UCSD-AML1 (cell line): ENCODE results near the gene SEC22A.

Experiments
- DNase-seq: peaks from one replicate; lab custom pipeline; 2025; ENCODE audit not compliant: unreplicated experiment; lab: John Stamatoyannopoulos, UW

SEC22A gene

DNA sequence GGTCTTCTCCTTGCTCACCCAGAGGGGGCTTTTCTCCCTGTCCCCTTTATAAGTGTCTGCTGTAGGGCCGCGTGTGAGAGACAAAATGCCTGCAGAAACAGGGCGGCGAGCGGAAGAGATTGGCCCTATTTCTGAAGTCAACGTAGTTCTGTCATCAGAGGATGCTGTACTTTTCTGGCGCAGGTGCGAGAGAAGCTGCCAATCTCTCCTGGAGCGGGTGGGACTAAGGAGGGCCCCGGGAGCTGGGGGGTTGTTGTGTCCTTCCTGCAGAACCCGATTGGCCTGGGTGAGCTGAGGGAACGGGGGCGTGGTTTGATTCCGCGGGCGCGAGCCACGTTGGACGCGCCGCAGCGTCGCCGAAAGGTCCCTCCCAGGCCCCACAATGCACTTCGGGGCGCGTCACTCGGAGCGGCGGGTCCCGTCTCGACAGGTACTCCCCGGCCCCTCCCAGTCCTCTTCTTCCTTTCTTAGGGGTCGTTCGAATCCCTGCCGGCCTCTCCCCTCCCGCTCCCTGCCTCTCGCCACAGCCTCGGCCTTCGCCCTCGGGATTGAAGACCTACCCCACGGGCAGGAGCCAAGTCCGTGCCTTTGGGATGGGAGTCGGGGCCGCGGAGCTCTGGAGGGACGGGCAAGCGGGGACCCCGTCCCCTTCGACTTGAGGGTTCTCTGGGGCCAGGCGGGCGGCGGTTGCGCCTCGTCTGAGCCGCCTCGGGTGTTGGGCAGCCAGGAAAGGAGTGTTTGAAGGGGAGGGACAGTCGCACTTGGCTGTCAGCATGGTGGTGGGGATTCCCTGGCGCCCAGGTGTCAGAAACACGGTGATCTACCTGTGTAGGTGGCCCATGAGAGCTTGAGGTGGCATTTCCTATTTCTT is at the start of gene SEC22A:
Gene SEC22A (plus strand): TSS at position 387 of the 871 bp plus-strand sequence. CDS start 7,275 bp downstream, outside the sequence.
- DNase-seq = peak; percentile 93

- DNase-seq = no peak
Measured at GRCh38 chr3:123152687-123153086, 49.1 kb upstream of the SEC22A start.

DNA sequence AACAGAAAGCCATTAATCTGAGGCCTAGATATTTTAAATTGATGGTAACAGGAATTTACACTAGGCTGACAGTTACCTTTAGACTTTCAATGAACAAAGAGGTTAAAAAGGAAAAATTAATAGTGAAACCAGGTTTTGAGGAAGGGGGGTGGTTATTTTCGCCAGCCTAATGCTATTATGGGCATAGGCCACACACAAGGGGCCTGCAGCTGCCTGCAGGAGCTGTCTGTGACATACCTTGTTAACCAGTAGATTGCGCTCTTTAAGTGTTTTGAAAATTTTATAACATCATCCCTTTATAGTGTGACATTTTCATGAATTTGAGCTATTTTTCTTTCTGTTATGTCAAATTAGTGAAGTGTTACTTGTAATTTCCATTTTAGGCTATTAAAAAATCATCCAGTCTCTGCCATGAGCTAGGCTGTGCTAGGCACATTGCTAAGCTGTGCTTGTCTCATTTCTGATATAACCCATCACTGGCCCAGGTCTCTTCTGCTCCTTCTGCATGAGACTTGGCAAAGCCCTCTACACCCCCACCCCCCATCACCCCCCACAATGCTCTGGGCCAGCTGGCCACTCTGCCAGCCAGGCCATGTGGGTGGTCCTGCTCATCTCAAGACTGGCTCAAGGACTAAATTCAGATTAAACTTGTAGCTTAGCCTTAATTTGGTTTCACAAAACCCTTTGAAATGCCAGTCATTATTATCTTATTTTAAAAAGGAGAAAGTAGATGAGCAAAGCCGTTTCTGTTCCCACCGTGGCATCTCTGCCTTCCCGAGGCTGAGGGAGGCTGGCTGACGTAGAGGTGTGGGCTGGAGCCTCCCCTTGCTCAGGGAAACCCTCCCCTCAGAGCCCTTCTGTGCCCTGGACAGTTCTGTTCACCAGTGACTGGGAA is 48.4 kb upstream of the SEC22A start:
- DNase-seq = no peak

- no peak for DNase-seq
Measured at GRCh38 chr3:123154020-123154985, 47.4 kb upstream of the SEC22A start.

DNA sequence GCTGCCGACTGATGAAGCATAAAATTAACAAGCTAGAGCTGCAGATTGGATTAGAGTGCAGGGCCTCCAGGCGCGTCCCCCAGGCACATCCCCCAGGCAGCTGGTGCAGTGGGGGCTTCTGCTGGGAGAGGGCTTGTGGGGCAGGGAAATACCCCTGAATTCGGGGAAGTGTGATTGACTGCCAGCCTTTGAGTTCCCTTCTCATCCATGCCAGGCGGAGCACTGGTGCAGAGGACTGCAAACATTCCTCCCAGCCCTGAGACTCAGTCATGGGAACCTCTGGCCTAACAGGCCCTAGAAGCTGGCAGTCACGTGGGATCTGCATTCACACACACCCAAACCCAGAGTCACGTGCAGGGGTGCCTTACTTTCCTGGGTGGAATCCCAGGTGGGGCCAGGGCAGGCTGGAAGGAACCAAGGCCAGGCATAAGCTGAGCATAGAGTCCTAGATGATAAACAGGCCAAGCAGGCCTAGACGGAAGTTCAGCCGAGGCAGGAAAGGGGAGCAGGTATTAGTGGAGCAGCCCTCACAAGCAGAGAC is 46.2 kb upstream of the SEC22A start:
- no peak for DNase-seq

DNA sequence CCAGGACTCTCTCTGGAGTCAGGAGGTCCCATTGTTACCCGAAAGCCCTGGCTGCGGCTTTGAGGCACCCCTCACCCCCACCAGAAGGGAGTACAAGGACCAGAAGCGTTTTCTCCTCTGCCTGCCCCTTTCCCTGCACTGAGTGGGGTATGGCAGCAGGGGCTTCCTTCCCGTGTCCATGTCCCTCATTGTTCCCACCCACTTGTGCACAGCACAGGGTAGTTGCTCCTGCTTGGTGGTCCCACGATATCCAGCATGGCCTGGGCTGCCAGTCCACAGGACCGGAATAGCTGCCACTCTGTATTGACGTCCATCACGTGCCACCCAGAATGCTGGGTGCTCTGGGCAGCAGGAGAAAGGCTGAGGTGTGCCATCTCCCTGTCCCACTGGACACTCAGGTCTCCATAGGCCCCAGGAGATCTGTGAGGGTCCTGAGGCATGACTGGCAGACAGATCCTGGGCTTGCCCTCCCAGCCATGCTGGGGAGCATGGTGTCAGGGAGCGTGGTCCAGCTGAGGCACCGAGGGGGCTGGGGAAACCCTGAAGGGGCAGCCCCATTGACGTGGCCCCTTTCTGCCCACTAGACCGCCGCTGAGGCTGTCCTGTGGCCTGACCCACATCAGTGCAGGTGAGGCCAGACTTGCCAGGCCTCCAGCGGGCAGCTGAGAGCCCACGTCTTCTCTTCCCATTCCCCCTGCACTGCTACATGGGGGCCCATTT is 45.3 kb upstream of the SEC22A start:
- no peak for DNase-seq

DNA sequence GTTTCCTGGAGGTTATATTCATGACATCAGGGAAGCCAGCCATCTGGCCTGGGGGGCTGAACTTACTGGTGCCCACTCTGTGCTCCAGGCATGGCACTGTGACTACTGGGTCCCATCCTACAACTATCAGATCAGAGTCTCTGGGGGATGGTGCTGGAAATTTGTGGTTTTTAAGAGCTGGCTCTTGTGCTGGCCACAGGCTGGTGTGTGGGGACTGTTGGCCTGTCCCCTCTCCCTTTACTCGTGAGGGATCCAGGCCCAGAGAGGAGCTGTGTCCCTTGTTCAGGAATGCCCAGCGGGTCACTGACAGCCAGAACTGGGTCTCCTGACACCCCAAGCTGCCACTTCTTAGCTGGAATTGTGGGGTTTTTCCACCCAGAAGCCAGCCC is 44.5 kb upstream of the SEC22A start:
- no peak for DNase-seq

DNA sequence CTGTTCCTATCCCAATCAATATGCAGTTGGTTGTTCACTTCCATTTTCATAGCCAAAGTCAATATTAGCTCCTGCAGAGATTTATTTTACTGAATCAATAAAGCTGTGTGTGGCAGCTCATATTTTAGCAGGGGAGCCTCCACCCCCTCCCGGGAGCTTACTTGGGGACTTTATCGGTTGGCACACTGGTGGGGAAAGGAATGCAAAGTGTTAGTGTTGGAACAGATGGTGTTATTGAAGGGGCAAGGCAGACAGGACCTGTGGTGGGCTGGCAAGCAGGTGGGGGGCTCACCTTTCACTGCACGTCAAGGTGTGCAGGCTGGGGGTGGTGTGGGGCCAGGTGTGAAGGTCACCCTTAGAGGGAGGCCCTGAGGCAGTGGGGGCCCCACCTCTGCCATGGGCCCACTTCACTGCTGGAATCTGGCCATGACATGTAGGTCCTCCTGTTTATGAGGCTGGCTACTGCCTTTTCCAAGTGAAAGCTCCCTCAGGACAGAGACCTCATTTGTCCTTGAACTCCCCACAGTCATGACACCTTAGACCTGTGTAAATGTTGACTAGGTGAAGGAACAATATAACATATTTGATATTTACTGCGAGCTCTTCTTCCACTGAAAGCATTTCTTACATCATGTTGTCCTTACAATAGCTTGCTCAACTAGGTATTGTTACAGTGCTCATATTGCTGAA is 44.0 kb upstream of the SEC22A start:
- no peak for DNase-seq

DNA sequence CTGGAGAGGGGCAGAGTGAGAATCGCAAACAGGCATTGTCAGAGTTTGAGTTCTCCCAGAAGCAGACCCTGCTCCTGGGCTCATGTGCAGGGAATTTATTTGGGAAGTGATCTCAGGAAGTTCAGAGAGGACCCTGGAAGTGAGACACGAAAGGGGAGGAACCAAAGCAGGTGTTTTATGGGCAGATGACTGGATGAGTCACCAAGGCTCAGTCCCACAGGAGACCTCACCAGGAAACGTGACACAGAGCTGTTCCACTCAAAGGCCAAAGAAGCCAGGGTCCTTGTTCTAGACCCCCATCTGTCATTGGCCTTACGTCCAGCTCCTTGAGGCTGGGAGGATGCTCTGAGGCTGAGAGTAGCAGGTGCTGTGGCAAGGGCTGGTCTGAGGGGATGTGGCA is 43.4 kb upstream of the SEC22A start:
- no peak for DNase-seq

GRCh38 chr3:123158899-123159390 is 42.8 kb upstream of the SEC22A start:
- DNase-seq = no peak

- DNase-seq = no peak
Measured at GRCh38 chr3:123159926-123160635, 41.7 kb upstream of the SEC22A start.

GRCh38 chr3:123161167-123161566 is 40.6 kb upstream of the SEC22A start:
- no peak for DNase-seq

GRCh38 chr3:123163141-123163540 is 38.6 kb upstream of the SEC22A start:
- no peak for DNase-seq

DNA sequence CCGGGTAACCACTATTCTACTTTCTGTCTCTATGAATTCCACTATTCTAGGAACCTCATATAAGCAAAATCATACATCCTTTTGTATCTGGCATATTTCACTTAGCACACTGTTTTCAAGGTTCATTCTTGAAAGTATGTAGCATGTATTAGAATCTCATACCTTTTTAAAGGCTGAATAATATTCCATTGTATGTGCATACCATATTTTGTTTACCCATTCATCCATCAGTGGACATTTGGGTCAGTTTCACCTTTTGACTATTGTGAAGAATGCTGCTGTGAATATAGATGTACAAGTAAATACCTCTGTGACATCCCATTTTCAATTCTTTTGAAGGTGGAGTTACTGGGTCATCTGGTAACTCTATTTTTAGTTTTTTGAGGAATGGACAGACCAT is 36.6 kb upstream of the SEC22A start:
- no peak for DNase-seq

- DNase-seq = no peak
Measured at GRCh38 chr3:123167686-123168085, 34.1 kb upstream of the SEC22A start.

GRCh38 chr3:123168122-123168521 is 33.6 kb upstream of the SEC22A start:
- no peak for DNase-seq

DNA sequence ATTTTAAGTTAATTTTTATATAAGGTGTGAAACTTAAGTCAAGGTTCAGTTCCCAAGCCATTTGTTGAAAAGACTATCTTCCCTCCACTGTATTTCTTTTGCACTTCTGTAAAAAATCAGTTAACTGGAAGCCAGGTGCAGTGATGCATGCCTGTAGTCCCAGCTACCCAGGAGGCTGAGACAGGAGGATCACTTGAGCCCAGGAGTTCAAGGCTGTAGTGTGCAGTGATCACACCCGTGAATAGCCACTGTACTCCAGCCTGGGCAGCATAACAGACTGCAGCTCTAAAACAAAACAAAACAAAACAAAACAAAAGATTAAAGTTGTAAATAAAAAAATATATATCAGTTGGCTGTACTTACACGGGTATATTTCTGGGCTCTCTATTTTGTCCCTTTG is 33.1 kb upstream of the SEC22A start:
- DNase-seq = no peak

- DNase-seq = no peak
Measured at GRCh38 chr3:123169492-123169929, 32.2 kb upstream of the SEC22A start.
